Erythroblast (primary cell): ENCODE measurements around the gene TPR.
A peak's percentile ranks its signal among the peaks of the same experiment; 100 is the strongest.

ENCODE experiments used
- DNase-seq, 2 experiments: peaks; one replicate each; lab custom pipeline; 2025; lab: John Stamatoyannopoulos, UW
- GATA1 ChIP-seq: IDR thresholded peaks from 2 replicates; pipeline ENCODE4 v1.6.1; 2011; ENCODE audit warnings: low read depth, mild to moderate bottlenecking, control low read depth, low read length, moderate library complexity
- POLR2A ChIP-seq: IDR thresholded peaks from 2 replicates; pipeline ENCODE4 v1.6.1; 2011; ENCODE audit warnings: mild to moderate bottlenecking, low read length

TPR gene

DNA sequence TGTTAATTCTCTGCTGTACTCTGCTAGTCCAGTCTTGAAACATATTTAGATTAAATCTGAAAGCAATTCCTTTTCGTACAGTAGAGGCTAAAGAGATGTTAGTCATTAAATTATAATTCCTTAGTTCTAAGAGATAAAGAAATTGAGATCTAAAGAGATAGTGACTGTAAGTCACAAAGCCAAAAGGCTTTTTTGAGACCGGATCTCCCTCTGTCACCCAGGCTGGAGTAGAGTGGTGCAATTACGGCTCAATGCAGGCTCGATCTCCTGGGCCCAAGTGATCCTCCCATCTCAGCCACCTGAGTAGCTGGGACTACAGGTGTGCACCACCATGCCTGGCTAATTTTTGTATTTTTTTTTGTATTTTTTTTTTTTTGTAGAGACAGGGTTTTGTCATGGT is 64.7 kb downstream of the TPR start:
- TF ChIP-seq GATA1: no peak
- no peak for TF ChIP-seq POLR2A
- no peak for DNase-seq

DNA sequence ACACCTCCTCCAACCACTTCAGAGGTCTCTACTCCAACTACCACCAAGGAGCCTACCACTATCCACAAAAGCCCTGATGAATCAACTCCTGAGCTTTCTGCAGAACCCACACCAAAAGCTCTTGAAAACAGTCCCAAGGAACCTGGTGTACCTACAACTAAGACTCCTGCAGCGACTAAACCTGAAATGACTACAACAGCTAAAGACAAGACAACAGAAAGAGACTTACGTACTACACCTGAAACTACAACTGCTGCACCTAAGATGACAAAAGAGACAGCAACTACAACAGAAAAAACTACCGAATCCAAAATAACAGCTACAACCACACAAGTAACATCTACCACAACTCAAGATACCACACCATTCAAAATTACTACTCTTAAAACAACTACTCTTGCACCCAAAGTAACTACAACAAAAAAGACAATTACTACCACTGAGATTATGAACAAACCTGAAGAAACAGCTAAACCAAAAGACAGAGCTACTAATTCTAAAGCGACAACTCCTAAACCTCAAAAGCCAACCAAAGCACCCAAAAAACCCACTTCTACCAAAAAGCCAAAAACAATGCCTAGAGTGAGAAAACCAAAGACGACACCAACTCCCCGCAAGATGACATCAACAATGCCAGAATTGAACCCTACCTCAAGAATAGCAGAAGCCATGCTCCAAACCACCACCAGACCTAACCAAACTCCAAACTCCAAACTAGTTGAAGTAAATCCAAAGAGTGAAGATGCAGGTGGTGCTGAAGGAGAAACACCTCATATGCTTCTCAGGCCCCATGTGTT is 66.6 kb downstream of the TPR start:
- DNase-seq: no peak
- no peak for TF ChIP-seq GATA1
- TF ChIP-seq POLR2A: no peak

DNA sequence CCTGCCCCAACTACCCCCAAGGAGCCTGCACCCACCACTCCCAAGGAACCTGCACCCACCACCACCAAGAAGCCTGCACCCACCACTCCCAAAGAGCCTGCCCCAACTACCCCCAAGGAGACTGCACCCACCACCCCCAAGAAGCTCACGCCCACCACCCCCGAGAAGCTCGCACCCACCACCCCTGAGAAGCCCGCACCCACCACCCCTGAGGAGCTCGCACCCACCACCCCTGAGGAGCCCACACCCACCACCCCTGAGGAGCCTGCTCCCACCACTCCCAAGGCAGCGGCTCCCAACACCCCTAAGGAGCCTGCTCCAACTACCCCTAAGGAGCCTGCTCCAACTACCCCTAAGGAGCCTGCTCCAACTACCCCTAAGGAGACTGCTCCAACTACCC is 67.6 kb downstream of the TPR start:
- TF ChIP-seq POLR2A (no peak), GATA1 (no peak)
- DNase-seq: no peak

DNA sequence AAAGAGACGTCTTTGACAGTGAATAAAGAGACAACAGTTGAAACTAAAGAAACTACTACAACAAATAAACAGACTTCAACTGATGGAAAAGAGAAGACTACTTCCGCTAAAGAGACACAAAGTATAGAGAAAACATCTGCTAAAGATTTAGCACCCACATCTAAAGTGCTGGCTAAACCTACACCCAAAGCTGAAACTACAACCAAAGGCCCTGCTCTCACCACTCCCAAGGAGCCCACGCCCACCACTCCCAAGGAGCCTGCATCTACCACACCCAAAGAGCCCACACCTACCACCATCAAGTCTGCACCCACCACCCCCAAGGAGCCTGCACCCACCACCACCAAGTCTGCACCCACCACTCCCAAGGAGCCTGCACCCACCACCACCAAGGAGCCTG is 68.5 kb downstream of the TPR start:
- DNase-seq: peak; percentile 9 to 14
- no peak for TF ChIP-seq POLR2A
- no peak for TF ChIP-seq GATA1

DNA sequence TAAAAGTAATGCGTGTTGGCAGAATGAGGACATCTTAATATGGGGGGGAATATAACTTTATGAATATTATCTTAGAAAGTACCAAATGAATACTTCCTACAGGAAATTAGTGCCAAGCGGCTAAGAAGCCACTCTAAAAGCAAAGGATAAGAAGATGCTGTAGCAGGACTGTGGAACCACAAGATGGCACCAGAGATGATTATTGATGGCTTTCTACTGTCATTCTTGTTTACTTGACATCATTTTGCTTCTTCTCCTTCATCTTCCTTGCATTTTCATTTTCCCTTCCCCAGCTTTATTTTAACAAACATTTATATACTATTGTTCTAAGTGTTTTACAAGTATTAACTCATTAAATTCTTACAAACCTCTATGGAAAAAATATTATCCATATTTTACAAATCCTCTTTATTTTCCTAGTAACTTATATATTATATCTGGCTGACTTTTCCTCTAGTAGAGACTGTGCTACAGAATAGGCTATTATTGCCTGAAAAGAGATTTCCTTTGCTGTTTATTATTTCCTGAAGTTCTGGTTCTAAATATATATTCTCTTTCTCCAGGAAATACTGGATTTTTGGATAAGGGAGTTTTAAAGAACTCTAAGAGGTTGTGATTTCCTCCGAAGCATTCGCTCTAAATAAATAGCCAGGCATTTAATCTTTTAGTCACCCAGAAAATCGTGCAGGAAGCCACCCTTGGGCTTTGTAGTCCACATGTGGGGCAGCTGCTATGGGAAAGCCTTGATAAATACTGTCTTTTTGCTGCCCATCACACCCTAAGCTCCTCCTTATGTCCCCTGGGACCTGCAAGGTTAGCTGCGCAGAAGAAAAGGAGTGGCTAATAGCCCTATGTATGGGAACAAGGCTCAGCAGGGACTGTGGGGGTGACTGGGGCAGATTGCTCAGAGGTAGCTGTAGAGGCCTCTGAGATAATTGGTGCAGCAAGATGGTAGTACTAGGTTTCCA is 69.8 kb downstream of the TPR start:
- TF ChIP-seq POLR2A (no peak), GATA1 (no peak)
- DNase-seq: peak; percentile 48 to 68

DNA sequence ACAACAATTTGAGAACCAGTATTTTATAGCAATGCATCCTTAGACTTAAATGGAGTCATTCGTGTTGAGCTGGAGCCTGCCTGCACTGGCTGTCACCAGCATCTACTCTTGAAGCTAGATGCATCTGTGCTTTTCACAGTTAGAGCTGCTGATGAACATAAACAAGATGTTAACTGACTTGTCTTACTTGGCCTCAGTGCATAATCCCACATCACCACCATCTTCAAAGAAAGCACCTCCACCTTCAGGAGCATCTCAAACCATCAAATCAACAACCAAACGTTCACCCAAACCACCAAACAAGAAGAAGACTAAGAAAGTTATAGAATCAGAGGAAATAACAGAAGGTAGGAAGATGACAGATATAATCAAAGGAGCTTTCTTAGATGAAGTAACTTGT is 71.1 kb downstream of the TPR start:
- DNase-seq: no peak
- TF ChIP-seq POLR2A (no peak), GATA1 (no peak)

DNA sequence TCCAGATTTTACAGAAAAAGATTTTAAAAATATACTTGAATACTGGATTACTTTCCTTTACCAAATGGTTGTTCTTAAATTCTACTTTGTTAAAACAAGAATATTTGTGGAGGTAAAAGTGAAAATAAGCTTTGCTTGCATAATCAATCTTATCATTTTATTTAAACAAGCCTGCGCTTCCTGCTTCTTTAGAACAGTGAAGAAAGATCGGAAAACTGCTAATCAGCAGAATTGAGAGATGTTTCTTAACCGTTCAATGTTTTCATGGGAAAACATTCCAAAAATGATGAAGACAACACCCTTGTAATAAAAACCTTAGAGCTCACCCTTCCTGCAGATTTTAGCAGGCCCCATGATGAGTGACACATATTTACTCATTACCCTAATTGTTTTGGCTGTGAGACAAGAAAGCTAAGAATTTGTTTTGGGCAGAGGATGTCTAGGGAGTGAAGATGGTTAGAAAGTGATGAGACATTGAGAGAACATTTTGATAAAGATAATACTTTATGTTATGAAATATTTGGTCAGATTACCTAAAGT is 72.6 kb downstream of the TPR start:
- TF ChIP-seq GATA1: no peak
- TF ChIP-seq POLR2A: no peak
- no peak for DNase-seq

DNA sequence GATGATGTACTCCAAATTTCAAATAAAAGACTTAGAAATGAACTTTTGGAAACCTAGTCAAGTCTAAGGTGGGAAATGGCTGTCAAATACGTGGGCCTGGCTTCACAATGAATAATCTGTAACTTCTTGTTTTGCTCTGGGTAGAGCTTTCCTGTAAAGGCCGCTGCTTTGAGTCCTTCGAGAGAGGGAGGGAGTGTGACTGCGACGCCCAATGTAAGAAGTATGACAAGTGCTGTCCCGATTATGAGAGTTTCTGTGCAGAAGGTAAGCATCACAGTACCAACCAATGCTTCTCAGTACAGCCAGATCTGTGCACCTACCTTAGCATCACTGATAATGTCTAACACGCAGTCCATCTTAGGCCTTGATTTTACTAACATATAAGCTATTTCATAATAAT is 73.6 kb downstream of the TPR start:
- TF ChIP-seq GATA1 (no peak), POLR2A (no peak)

DNA sequence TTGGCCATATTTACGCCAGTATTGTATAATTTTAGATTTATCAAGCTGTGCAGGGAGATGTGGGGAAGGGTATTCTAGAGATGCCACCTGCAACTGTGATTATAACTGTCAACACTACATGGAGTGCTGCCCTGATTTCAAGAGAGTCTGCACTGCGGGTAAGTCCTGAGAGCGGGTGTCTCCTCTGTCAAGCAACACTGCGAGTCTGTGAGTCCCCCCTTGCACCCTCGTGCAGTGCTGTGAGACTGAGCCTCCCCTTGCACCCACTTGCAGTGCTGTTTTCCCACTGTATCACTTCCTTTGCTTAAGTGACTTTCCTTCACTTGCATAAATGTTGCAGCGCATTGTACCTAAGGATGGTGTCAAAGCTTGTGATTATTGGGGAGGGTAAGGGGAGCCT is 75.0 kb downstream of the TPR start:
- no peak for TF ChIP-seq GATA1
- TF ChIP-seq POLR2A: no peak
- DNase-seq: no peak

More for the DNA sequence above, 73.6 kb downstream of the TPR start:
- DNase-seq: no peak

DNA sequence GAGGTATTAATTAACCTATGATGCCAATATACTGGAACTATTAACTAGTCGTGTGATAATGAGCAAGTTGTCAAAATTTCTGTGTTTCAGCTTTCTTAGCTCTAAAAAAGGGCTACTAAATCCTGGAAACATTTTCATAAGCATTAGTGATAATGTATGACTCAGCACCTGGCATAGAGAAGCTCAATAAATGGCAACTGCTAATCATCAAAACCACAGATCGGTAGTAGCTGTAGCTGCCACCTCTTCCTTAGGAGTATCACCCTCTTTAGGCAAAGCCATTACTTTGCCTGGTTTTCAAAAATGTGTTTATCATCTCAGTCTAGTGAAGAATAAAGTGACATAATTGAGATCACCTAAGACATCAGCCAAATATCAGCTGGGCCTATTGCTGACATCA is 75.5 kb downstream of the TPR start:
- no peak for DNase-seq
- TF ChIP-seq GATA1 (no peak), POLR2A (no peak)

DNA sequence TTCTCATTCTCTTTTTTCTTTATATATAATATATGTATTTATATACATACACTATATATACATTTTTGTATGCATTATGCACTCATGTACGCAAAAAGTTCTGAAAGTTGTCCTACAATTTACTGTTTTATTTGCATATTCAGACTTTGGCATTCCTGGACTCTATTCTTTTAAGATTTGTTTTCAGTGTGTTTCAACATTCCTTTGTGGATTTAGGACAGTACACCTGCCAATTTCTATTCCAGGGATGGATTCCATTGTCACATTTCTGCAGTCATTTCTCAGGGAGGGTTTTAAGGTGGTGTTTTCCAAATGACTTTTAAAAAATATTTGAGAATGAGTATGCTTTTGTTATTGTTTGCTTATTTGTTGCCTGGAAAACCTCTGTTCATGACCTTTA is 76.2 kb downstream of the TPR start:
- DNase-seq: no peak
- no peak for TF ChIP-seq GATA1
- no peak for TF ChIP-seq POLR2A

DNA sequence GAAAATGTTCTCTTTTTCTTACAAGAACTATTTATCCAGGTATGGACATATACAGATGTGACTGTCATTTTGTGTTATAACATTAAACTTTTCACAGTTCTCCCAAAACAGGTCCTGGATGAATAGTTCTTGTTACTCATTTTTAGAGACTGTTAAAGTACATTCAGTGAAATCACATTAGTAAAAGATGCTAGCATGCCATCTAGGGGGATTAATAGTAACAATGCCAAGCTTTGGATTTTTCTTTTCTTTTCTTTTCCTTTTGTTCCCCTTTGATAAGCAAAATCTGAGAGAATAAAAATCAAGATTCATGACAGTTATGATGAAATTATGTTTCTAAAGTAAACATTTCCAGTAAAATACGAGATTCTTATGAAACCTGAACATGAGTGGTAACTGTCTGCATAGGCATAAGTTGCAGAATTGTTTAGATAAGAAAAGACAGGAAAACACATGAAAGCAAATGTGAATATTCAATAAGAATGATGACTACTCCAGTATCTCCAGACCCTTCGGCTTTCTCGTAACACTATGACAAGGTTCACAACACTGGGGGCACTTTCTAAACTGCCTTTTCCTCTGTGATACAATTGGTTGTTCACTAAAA is 77.5 kb downstream of the TPR start:
- no peak for TF ChIP-seq POLR2A
- no peak for TF ChIP-seq GATA1
- no peak for DNase-seq

DNA sequence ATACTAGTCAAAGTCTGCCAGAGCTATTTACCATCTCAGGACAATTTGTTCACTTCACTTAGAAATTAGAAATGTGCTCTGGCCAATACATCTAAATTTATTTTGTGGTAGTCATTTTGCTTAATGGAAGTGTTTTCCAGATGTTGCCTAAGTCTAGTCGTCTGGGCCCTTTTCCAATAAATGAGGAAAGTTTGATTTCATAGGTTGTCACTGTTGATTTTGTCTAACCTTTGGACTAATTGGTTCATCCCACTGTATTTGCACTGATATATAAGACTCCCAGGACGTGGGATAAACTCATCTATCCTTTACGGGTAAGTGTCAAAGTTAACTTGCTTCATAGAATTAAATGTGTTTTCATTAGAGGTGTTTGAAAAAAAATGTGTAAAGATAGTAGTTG is 79.1 kb downstream of the TPR start, which contains the start of gene PRG4:
Gene PRG4 (plus strand): TSS at position 300 of the 400 bp plus-strand sequence.
- no peak for DNase-seq
- no peak for TF ChIP-seq GATA1
- no peak for TF ChIP-seq POLR2A
